Epithelial cell of proximal tubule (primary cell): Measurements from ENCODE around the gene FNIP2. TPM values are rescaled to one million over a fixed set of nuclear protein-coding genes. Genes with fewer than 3 reads are reported as not detected.
A peak's percentile ranks its signal among the peaks of the same experiment; 100 is the strongest.
"Not testable (repeated sequence)": the region's sequence is repeated elsewhere in the genome, so short reads cannot be mapped to it uniquely, and the experiment has no call there.

Experiments used
- DNase-seq: peaks from one replicate; pipeline ENCODE4 v3.0.0-alpha.2; 2011; ENCODE audit warnings: low read depth
- H3K4me3 ChIP-seq: 2 replicates; pipeline ENCODE4 v1.5.1; 2011; ENCODE audit warnings: low read depth, mild to moderate bottlenecking, low read length
- CTCF ChIP-seq: conservative IDR thresholded peaks from 2 replicates; pipeline ENCODE4 v1.5.1; 2012; ENCODE audit warnings: low read depth, mild to moderate bottlenecking, low read length
- total RNA-seq: library from RNA; depleted of rRNA; stranded (reverse); fragments of >200 nt; gene quantifications from 2 replicates; pipeline ENCODE4 v1.2.3, GENCODE V29; 2015

The FNIP2 gene
- total RNA-seq, 1 donor from 2014 or later = 16.2 TPM

- no peak for TF ChIP-seq CTCF
- DNase-seq = no peak
- peak overlapping the region; percentile 30 for H3K4me3 ChIP-seq
Observed at GRCh38 chr4:158799856-158800255, 31.0 kb downstream of the FNIP2 start.

- H3K4me3 ChIP-seq = no peak overlapping the region
- TF ChIP-seq CTCF = peak; percentile 9
- no peak for DNase-seq
Observed at GRCh38 chr4:158801066-158801465, 32.2 kb downstream of the FNIP2 start.

- DNase-seq = no peak
- no peak overlapping the region for H3K4me3 ChIP-seq
- no peak for TF ChIP-seq CTCF
Observed at GRCh38 chr4:158801677-158802076, 32.9 kb downstream of the FNIP2 start.

- DNase-seq = no peak
- no peak for TF ChIP-seq CTCF
- H3K4me3 ChIP-seq = no peak overlapping the region
Observed at GRCh38 chr4:158802914-158803313, 34.1 kb downstream of the FNIP2 start.

GRCh38 chr4:158805635-158806471 is 37.0 kb downstream of the FNIP2 start:
- H3K4me3 ChIP-seq = peak overlapping the region; percentile 4
- no peak for TF ChIP-seq CTCF

DNA sequence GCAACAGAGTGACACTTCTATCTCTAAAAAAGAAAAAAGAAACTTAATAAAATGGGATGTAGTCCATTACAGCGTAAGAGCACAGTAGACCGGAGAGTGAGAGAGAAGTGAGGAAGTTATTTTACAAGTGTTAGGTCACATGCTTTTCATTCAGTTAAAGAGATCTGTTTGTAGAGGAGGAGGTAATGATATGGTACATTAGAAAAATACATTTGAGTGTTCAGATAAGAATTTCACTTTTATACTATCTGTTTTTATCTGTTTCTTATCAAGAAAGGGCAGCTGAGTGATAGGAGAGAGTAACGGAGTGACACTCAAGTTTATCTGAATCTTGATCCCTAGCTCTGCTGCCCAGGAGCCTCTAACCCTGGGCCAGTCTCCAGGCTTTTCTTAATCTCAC is 38.9 kb downstream of the FNIP2 start:
- DNase-seq = no peak
- H3K4me3 ChIP-seq = peak overlapping the region; percentile 3
- TF ChIP-seq CTCF = no peak

More at GRCh38 chr4:158805635-158806471, 37.0 kb downstream of the FNIP2 start:
- no peak for DNase-seq

DNA sequence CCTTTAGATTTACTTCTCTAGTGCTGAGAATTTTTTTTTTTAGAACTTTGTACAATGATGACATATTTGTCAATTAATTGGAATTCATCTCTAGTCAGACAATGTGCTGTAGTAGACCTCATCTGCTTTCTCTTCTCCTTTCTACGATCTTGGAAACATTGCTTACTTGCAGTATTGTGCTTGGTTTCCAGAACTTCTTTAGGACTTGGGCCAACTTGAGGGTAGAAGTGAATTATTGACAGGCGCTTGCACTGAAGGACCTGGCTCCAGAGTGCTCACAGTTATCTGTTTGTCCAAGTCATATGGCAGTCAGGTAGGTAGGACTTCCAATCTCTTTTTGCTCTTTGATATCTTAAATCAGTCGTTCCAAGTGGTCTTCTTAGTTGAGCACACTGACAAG is 39.6 kb downstream of the FNIP2 start:
- no peak overlapping the region for H3K4me3 ChIP-seq
- DNase-seq = no peak
- TF ChIP-seq CTCF = no peak

GRCh38 chr4:158809208-158809607 is 40.4 kb downstream of the FNIP2 start:
- DNase-seq, H3K4me3 ChIP-seq: not testable (repeated sequence)
